Measurements from ENCODE around the gene MAST3.
"Not testable (repeated sequence)": the region's sequence is repeated elsewhere in the genome, so short reads cannot be mapped to it uniquely, and the experiment has no call there.

The MAST3 gene

GRCh38 chr19:18089096-18089541, 8.5 kb upstream of the MAST3 start:
- not testable (repeated sequence) for DNase-seq

GRCh38 chr19:18089726-18090125, 7.9 kb upstream of the MAST3 start:
- DNase-seq, result no peak

- DNase-seq, result no peak
These were observed 6.9 kb upstream of the MAST3 start for GRCh38 chr19:18090545-18091216.

GRCh38 chr19:18091217-18091608, 6.4 kb upstream of the MAST3 start:
- DNase-seq, result no peak

GRCh38 chr19:18093439-18094161, 4.0 kb upstream of the MAST3 start:
- DNase-seq, result no peak

- DNase-seq, result no peak
These were observed 1.3 kb upstream of the MAST3 start for GRCh38 chr19:18096258-18096657.

GRCh38 chr19:18097993-18098890, 664 bp downstream of the MAST3 start:
- DNase-seq, result no peak

GRCh38 chr19:18098891-18099622, 1.5 kb downstream of the MAST3 start:
- DNase-seq, result no peak

GRCh38 chr19:18099623-18099995, 2.0 kb downstream of the MAST3 start:
- no peak for DNase-seq

GRCh38 chr19:18100710-18101109, 3.1 kb downstream of the MAST3 start:
- no peak for DNase-seq

GRCh38 chr19:18101268-18101667, 3.7 kb downstream of the MAST3 start:
- no peak for DNase-seq

- DNase-seq, result no peak
These were observed 5.5 kb downstream of the MAST3 start for GRCh38 chr19:18102916-18103542.

GRCh38 chr19:18104793-18105131, 7.2 kb downstream of the MAST3 start:
- DNase-seq, result no peak

GRCh38 chr19:18105259-18105658, 7.7 kb downstream of the MAST3 start:
- DNase-seq, result not testable (repeated sequence)

- DNase-seq, result no peak
These were observed 9.7 kb downstream of the MAST3 start for GRCh38 chr19:18107235-18107634.

- DNase-seq, result no peak
These were observed 11.3 kb downstream of the MAST3 start for GRCh38 chr19:18108897-18109296.

- DNase-seq, result no peak
These were observed 11.8 kb downstream of the MAST3 start for GRCh38 chr19:18109341-18109732.

GRCh38 chr19:18109733-18110608, 12.4 kb downstream of the MAST3 start:
- no peak for DNase-seq

GRCh38 chr19:18110609-18111232, 13.1 kb downstream of the MAST3 start:
- DNase-seq, result no peak

- peak; percentile 86 for DNase-seq
These were observed 15.5 kb downstream of the MAST3 start for GRCh38 chr19:18112989-18113478.

- no peak for DNase-seq
These were observed 16.2 kb downstream of the MAST3 start for GRCh38 chr19:18113827-18114226.

All from left hindlimb (tissue), 1 donor.